ENCODE measurements around the gene MYPN. TPM values are rescaled to one million over a fixed set of nuclear protein-coding genes. Genes with fewer than 3 reads are reported as not detected.
"Not testable (repeated sequence)": the region's sequence is repeated elsewhere in the genome, so short reads cannot be mapped to it uniquely, and the experiment has no call there.

The MYPN gene, protein sequence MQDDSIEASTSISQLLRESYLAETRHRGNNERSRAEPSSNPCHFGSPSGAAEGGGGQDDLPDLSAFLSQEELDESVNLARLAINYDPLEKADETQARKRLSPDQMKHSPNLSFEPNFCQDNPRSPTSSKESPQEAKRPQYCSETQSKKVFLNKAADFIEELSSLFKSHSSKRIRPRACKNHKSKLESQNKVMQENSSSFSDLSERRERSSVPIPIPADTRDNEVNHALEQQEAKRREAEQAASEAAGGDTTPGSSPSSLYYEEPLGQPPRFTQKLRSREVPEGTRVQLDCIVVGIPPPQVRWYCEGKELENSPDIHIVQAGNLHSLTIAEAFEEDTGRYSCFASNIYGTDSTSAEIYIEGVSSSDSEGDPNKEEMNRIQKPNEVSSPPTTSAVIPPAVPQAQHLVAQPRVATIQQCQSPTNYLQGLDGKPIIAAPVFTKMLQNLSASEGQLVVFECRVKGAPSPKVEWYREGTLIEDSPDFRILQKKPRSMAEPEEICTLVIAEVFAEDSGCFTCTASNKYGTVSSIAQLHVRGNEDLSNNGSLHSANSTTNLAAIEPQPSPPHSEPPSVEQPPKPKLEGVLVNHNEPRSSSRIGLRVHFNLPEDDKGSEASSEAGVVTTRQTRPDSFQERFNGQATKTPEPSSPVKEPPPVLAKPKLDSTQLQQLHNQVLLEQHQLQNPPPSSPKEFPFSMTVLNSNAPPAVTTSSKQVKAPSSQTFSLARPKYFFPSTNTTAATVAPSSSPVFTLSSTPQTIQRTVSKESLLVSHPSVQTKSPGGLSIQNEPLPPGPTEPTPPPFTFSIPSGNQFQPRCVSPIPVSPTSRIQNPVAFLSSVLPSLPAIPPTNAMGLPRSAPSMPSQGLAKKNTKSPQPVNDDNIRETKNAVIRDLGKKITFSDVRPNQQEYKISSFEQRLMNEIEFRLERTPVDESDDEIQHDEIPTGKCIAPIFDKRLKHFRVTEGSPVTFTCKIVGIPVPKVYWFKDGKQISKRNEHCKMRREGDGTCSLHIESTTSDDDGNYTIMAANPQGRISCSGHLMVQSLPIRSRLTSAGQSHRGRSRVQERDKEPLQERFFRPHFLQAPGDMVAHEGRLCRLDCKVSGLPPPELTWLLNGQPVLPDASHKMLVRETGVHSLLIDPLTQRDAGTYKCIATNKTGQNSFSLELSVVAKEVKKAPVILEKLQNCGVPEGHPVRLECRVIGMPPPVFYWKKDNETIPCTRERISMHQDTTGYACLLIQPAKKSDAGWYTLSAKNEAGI (N-terminal part only)
- not detected in 2 replicates for total RNA-seq

DNA sequence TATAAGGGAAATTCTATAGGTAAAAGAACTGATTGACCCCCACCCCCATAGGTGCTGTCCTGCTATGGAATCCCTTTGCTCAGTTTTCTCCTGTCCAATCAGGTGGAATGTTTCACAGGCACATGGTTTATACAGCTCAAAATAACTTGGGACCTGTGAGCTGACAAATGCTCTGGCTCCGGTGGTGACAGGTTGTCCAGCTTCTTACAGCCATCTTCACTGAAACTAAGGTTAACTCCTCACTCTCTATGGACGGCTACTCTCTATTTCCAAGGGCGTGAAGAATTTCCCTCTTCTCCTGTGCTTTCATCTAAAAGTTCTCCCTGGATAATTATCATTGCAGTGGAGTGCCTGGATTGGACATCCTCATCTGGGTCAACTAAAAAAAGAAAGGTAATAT, at the start of gene MYPN:
Gene MYPN (plus strand): TSS at position 158 of the 400 bp plus-strand sequence. CDS start 11,951 bp downstream, outside the sequence.
- H3K27me3 Mint-ChIP-seq (ENCODE audit: insufficient read depth): peaks cover 9% of the 10 kb centered on the region
- DNase-seq (ENCODE audit: low spot score): no peak
- no peak within 1 kb of the TSS for H3K4me3 Mint-ChIP-seq
- H3K4me1 Mint-ChIP-seq (ENCODE audit: low read depth): no peaks in the 10 kb centered on the region
- no peaks in the 10 kb centered on the region for H3K36me3 Mint-ChIP-seq (ENCODE audit: low read depth)
- intact Hi-C loops (cut with micrococcal nuclease): no loop called here
- no peak within 1 kb of the TSS for H3K27ac Mint-ChIP-seq
- no peaks in the 10 kb centered on the region for H3K9me3 Mint-ChIP-seq

DNA sequence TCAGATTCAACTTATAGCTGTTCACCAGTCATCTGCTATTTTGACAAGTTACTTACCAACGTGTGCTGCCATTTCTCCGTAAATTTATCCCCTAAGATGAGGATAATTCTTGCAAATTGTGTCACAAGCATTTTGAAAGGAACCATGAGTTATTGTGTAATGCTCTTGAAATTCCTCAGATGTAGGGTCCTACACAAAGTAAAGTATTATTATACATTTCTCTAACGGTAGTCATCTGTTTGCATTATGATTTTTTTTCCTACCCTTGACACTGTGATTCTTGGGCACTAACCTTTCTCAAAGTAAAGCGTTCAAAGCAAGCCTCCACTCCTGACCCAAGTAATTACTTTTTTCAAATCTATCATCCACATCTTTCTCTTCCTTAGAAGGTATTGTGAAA, 42.3 kb upstream of the MYPN start:
- H3K27ac Mint-ChIP-seq: no peak overlapping the region
- H3K36me3 Mint-ChIP-seq (ENCODE audit: low read depth): peaks cover 20% of the 10 kb centered on the region
- DNase-seq (ENCODE audit: low spot score): no peak
- H3K27me3 Mint-ChIP-seq (ENCODE audit: insufficient read depth): no peaks in the 10 kb centered on the region
- no peak overlapping the region for H3K4me3 Mint-ChIP-seq
- no peaks in the 10 kb centered on the region for H3K9me3 Mint-ChIP-seq
- H3K4me1 Mint-ChIP-seq (ENCODE audit: low read depth): peaks cover 42% of the 10 kb centered on the region
- intact Hi-C loops (cut with micrococcal nuclease): no loop called here

DNA sequence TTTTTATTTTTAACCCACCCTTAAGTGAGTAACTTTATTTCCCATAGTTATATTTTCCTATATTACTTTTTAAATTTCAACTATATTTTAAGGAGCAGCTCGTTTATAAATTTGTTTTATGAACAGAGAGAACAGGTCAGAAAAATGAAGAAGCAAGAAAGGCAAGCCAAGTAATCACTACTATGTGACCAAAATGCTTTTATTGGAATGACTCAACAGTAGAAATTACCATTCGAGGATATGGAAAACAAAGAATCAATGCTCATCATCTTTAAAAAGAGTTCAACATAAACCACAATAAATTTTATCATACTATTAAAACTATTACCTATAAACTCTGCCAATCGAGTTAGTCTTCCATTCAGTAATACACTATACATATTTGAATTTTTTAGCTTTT, 41.8 kb upstream of the MYPN start:
- H3K9me3 Mint-ChIP-seq: no peaks in the 10 kb centered on the region
- intact Hi-C loops (cut with micrococcal nuclease): no loop called here
- H3K27ac Mint-ChIP-seq: no peak overlapping the region
- peaks cover 19% of the 10 kb centered on the region for H3K36me3 Mint-ChIP-seq (ENCODE audit: low read depth)
- DNase-seq (ENCODE audit: low spot score): no peak
- H3K4me1 Mint-ChIP-seq (ENCODE audit: low read depth): peaks cover 46% of the 10 kb centered on the region
- no peaks in the 10 kb centered on the region for H3K27me3 Mint-ChIP-seq (ENCODE audit: insufficient read depth)
- H3K4me3 Mint-ChIP-seq: no peak overlapping the region

DNA sequence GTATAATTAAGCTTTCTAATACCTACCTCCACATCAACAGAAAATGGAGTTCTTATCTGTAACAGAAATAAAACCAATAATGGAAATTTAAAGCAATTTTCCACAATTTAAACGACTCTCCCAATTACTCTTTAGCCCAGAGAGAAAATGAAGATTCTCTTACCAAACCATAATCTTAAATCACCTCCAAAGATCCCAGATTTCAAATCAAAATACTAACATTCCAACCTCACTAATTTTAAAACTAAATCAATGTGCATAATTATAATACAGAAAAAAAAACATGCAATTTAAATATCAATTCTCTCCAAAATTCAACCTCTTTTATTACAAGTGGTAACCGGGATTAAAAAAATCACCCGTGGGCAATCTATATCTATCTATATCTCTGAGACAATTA, 35.7 kb upstream of the MYPN start:
- DNase-seq (ENCODE audit: low spot score): no peak
- H3K4me1 Mint-ChIP-seq (ENCODE audit: low read depth): peaks cover 52% of the 10 kb centered on the region
- peak overlapping the region; percentile 90 for H3K27ac Mint-ChIP-seq
- H3K9me3 Mint-ChIP-seq: no peaks in the 10 kb centered on the region
- peak overlapping the region; percentile 97 for H3K4me3 Mint-ChIP-seq
- H3K36me3 Mint-ChIP-seq (ENCODE audit: low read depth): peaks cover 13% of the 10 kb centered on the region
- intact Hi-C loops (cut with micrococcal nuclease): loop anchor here (1.0 to 2.0 kb wide), 6 partner anchors 31 to 461 kb away; no protein-coding TSS in a partner anchor
- peaks cover 2% of the 10 kb centered on the region for H3K27me3 Mint-ChIP-seq (ENCODE audit: insufficient read depth)

DNA sequence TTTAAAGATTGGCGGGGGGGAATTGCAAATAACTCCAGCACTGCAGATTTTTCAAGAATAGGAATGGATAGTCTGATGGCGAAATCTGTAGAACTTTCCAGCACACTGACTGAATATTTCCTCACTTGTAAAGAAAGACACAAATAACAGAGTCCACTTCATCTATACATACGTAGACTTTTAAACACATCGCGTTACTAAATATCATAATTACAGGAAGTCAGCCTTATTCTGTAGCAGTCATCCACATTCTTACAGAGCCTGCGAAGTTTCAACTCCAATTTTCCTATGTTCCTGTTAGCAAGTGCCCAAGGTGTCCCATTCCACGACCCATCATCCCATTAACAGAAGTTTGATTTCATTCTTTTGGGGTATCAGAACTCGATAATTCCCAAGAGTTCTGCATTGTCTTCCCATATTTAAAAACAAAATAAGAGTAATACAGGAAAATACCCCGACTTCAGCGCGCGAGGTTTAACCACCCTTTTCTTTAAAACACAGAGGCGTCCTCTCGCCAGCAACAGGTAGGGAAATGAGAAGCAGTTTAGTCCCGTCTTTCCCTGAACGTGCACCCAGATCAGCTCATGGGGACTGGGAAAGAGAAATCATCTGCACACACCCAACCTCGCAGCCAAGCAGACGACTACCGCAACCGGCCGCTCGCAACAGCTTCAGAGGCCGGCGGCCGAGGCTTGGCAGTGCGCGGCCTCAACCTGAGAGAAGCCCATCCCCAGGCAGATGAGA, 35.1 kb upstream of the MYPN start:
- no peak for DNase-seq (ENCODE audit: low spot score)
- peak overlapping the region; percentile 97 for H3K4me3 Mint-ChIP-seq
- H3K36me3 Mint-ChIP-seq (ENCODE audit: low read depth): peaks cover 13% of the 10 kb centered on the region
- no peaks in the 10 kb centered on the region for H3K9me3 Mint-ChIP-seq
- H3K27ac Mint-ChIP-seq: peak overlapping the region; percentile 90
- H3K4me1 Mint-ChIP-seq (ENCODE audit: low read depth): peaks cover 47% of the 10 kb centered on the region
- peaks cover 2% of the 10 kb centered on the region for H3K27me3 Mint-ChIP-seq (ENCODE audit: insufficient read depth)
- intact Hi-C loops (cut with micrococcal nuclease): loop anchor here (1.0 to 2.0 kb wide), 6 partner anchors 31 to 461 kb away; no protein-coding TSS in a partner anchor

DNA sequence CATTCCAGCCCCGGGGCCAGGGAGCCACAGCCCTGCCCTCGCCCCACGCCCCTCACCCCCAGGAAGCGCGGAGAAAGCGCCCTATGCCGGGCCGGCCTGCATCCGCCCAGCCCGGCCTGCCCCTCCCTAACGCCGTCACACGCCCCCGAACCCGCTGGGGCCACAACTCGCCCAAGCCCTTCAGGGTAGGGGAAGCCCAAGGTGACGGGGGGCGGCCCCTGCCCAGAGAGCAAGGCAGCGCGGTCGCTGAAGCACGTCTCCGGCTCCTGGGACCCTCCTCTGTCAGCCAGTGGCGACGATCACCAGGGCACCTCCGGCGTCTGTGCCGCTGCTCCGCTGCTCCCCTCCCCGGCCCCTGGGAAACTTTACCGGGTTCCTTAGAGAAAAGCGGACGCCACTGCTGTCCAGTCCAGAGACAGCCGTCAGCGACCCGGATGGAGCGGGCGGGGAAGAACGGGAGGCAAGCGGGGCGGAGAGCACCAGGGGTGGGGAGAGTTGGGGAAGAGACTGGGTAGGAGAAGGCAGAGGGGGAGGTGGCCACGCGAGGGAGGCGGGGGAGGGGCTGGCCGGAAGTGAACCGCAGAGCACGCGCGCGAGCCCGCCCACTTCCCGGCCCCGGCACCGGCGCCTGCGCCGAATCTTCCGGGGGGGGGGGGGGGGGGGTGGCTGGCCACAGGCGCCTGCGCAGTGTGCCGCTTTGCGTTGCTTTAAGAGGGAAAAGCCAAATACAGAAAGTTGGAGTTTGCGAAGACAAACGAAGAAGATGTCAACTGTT, 34.3 kb upstream of the MYPN start, which contains the start of gene HERC4:
Gene HERC4 (minus strand): TSS at position 509 of the 775 bp plus-strand sequence. CDS start 2,175 bp downstream, outside the sequence.
- Mint-ChIP-seq H3K27ac (peak within 1 kb of the TSS; percentile 90), H3K27me3 (ENCODE audit: insufficient read depth) (peaks cover 2% of the 10 kb centered on the region), H3K4me3 (peak within 1 kb of the TSS; percentile 97), H3K4me1 (ENCODE audit: low read depth) (peaks cover 41% of the 10 kb centered on the region), H3K9me3 (no peaks in the 10 kb centered on the region), H3K36me3 (ENCODE audit: low read depth) (peaks cover 13% of the 10 kb centered on the region)
- peak; percentile 82 for DNase-seq (ENCODE audit: low spot score)
- intact Hi-C loops (cut with micrococcal nuclease): loop anchor here (1.0 to 2.0 kb wide), 11 partner anchors 13 to 462 kb away; partner anchors contain the start of genes SIRT1 and SLC25A16

DNA sequence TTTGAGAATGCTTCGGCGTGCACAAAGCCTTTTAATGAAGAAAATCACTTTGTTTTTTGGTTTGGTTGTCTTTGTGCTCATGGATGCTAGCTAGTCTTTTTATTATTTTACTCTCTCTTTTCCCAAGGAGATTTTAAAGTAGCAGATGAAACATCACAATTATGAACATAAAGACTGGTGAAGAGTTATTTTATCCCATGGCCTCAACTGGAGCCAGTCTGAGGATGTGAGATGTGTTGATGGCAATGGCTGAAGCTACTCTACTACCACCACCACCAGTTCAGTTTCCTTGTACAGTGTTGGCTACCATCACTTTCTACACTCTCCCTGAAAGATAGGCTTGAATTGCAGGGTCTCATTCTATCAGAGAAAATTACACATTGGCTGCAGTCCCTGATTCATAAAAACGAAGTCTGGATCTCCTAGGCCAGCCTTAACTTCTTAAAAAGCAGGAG, 33.7 kb upstream of the MYPN start:
- DNase-seq (ENCODE audit: low spot score): no peak
- intact Hi-C loops (cut with micrococcal nuclease): loop anchor here (1.0 to 2.0 kb wide), 9 partner anchors 13 to 463 kb away; partner anchors contain the start of genes SIRT1 and SLC25A16
- peaks cover 2% of the 10 kb centered on the region for H3K27me3 Mint-ChIP-seq (ENCODE audit: insufficient read depth)
- H3K9me3 Mint-ChIP-seq: no peaks in the 10 kb centered on the region
- H3K4me1 Mint-ChIP-seq (ENCODE audit: low read depth): peaks cover 41% of the 10 kb centered on the region
- peak overlapping the region; percentile 65 for H3K27ac Mint-ChIP-seq
- peaks cover 12% of the 10 kb centered on the region for H3K36me3 Mint-ChIP-seq (ENCODE audit: low read depth)
- H3K4me3 Mint-ChIP-seq: peak overlapping the region; percentile 74

DNA sequence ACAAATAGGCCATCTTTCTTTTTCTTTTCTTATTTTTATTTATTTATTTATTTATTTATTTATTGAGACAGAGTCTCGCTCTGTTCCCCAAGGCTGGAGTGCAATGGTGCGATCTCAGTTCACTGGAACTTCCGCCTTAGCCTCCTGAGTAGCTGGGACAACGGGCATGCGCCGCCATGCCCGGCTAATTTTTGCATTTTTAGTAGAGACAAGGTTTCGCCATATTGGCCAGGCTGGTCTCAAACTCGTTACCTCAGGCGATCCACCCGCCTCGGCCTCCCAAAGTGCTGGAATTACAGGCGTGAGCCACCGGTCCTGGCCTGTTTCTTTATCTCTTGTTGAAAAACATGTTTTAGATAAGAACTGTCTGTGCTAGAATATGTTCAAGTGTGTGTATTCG, 33.2 kb upstream of the MYPN start:
- peaks cover 36% of the 10 kb centered on the region for H3K4me1 Mint-ChIP-seq (ENCODE audit: low read depth)
- intact Hi-C loops (cut with micrococcal nuclease); DNase-seq (ENCODE audit: low spot score); H3K27me3 Mint-ChIP-seq (ENCODE audit: insufficient read depth); H3K27ac Mint-ChIP-seq; H3K4me3 Mint-ChIP-seq; H3K9me3 Mint-ChIP-seq; H3K36me3 Mint-ChIP-seq (ENCODE audit: low read depth): not testable (repeated sequence)

DNA sequence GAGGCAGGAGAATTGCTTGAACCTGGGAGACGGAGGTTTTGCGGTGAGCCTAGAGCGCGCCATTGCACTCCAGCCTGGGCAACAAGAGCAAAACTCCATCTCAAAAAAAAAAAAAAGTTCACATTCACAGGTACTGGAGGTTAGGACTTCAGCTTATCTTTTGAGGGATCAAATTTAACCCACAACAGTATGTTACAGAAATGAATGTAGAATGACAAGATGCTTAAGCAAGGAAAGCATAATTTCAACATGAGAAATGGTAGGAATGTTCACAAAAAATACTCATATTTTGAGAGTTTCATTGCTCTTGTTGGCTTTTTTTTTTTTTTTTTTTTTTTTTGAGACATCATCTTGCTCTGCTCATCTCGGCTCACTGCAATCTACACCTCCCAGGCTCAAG, 32.3 kb upstream of the MYPN start:
- intact Hi-C loops (cut with micrococcal nuclease): no loop called here
- peaks cover 7% of the 10 kb centered on the region for H3K36me3 Mint-ChIP-seq (ENCODE audit: low read depth)
- H3K27me3 Mint-ChIP-seq (ENCODE audit: insufficient read depth): peaks cover 7% of the 10 kb centered on the region
- no peak overlapping the region for H3K27ac Mint-ChIP-seq
- no peak overlapping the region for H3K4me3 Mint-ChIP-seq
- DNase-seq (ENCODE audit: low spot score): no peak
- H3K9me3 Mint-ChIP-seq: no peaks in the 10 kb centered on the region
- peaks cover 26% of the 10 kb centered on the region for H3K4me1 Mint-ChIP-seq (ENCODE audit: low read depth)

DNA sequence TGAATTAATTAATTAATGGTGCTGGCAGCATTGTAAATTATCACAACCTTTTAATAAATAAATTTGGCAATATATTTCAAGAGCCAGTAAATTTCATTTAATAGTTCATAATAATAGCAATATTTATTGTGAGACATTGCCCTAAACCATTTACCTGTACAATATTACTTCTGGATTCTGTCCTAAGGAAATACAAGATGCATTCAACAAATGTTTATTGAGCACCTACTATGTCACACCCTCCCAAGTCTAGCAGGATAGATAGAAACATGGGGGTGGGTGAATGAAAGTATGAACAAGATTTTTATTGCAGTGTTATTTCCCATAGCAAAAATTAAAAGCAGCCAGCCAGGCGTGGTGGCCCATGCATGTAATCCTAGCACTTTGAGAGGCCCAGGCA, 29.9 kb upstream of the MYPN start:
- H3K27ac Mint-ChIP-seq: no peak overlapping the region
- H3K27me3 Mint-ChIP-seq (ENCODE audit: insufficient read depth): peaks cover 15% of the 10 kb centered on the region
- peaks cover 6% of the 10 kb centered on the region for H3K4me1 Mint-ChIP-seq (ENCODE audit: low read depth)
- H3K9me3 Mint-ChIP-seq: no peaks in the 10 kb centered on the region
- no peak overlapping the region for H3K4me3 Mint-ChIP-seq
- no peaks in the 10 kb centered on the region for H3K36me3 Mint-ChIP-seq (ENCODE audit: low read depth)
- DNase-seq (ENCODE audit: low spot score): no peak
- intact Hi-C loops (cut with micrococcal nuclease): no loop called here

DNA sequence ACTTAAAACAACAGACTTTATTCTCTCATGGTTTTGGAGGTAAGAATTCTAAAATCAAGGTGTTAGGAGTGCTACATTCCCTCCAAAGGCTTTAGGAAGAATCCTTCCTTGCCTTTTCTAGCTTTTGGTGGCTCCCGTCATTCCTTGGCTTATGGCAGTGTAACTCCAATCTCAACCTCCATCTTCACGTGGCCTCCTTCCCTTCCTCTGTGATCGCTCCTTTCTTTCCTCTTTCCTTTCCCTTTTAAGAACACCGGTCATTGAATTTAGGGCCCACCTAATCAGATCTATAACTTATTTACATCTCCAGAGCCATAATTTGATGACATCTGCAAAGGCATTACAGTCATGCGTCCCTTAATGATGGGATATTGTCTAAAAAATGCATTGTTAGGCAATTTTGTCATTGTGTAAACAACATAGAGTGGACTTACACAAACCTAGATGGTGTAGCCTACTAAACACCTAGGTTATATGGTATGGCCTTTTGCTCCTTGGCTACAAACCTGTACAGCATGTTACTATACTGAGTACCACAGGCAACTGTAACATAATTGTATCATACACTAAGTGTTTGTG, 28.3 kb upstream of the MYPN start:
- intact Hi-C loops (cut with micrococcal nuclease): no loop called here
- Mint-ChIP-seq H3K27ac (no peak overlapping the region), H3K9me3 (no peaks in the 10 kb centered on the region), H3K4me3 (no peak overlapping the region), H3K27me3 (ENCODE audit: insufficient read depth) (peaks cover 15% of the 10 kb centered on the region), H3K36me3 (ENCODE audit: low read depth) (no peaks in the 10 kb centered on the region), H3K4me1 (ENCODE audit: low read depth) (no peaks in the 10 kb centered on the region)
- no peak for DNase-seq (ENCODE audit: low spot score)

Data from activated T-helper 1 cell treated with anti-CD3 and anti-CD28 coated beads, Interleukin-12 subunit alpha, Interleukin-12 subunit beta, Interleukin-2, Interleukin-4 antibody, amounts not matched to agents 30 ng/mL and 10 ng/mL and 1 ng/mL, durations not matched to agents 14 hours and 24 hours and 36 hours (primary cell).